Chondrocyte (in vitro differentiated cells): ENCODE data around the gene GPX2. TPM values are rescaled to one million over a fixed set of nuclear protein-coding genes. Genes with fewer than 3 reads are reported as not detected.

Experiments
- DNase-seq: peaks from one replicate; pipeline ENCODE4 v3.0.0; 2021; ENCODE audit warnings: mixed read lengths, low spot score
- H3K27ac Mint-ChIP-seq: one replicate; pipeline ENCODE4 v1.8.0; 2021; ENCODE audit warnings: mild to moderate bottlenecking, moderate library complexity, mixed read lengths; ENCODE audit not compliant: unreplicated experiment
- H3K27me3 Mint-ChIP-seq: 2 replicates; pipeline ENCODE4 v1.8.0; 2021; ENCODE audit warnings: low read depth, mixed read lengths
- H3K36me3 Mint-ChIP-seq: 2 replicates; pipeline ENCODE4 v1.8.0; 2021; ENCODE audit warnings: low read depth, mixed read lengths
- H3K4me1 Mint-ChIP-seq: 2 replicates; pipeline ENCODE4 v1.8.0; 2021; ENCODE audit warnings: low read depth, mild to moderate bottlenecking, mixed read lengths
- H3K4me3 Mint-ChIP-seq: one replicate; pipeline ENCODE4 v1.8.0; 2021; ENCODE audit warnings: mild to moderate bottlenecking, moderate library complexity, mixed read lengths; ENCODE audit not compliant: unreplicated experiment
- H3K9me3 Mint-ChIP-seq: 2 replicates; pipeline ENCODE4 v1.8.0; 2021; ENCODE audit warnings: low read depth, mixed read lengths
- total RNA-seq: library from RNA; stranded (reverse); gene quantifications from 3 replicates; pipeline ENCODE4 v1.2.1, GENCODE V29; 2021
- TF ChIP-seq, protein P1 (sequence below): fragments of 200-600 bp; sonication (generic); IDR thresholded peaks from 2 replicates; pipeline ENCODE4 v1.5.0; 2021; ENCODE audit warnings: antibody characterized with exemption, mild to moderate bottlenecking, moderate library complexity

The GPX2 gene
- total RNA-seq, 1 donor from 2014 or later: not detected

DNA sequence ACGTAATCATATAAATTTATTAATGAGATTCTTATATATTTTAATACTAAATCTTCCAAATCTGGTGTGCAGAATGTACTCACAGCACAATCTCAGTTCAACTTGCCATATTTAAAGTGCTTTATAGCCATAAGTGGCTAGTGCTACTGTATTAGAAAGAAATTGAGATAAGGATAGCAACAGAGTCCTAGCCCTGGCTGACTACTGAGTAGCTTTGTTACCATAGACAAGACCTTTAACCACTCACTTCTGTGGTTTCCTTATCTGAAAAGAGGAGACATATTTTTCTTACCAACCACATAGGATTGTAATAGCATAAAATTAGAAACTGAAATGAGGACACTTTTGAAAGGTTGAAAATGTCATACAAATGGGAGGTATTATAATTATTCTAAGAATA lies 30.3 kb downstream of the GPX2 start:
- Mint-ChIP-seq H3K9me3 (no peaks in the 10 kb centered on the region), H3K36me3 (peaks cover 2% of the 10 kb centered on the region), H3K27ac (peak overlapping the region; percentile 12), H3K4me3 (no peak overlapping the region), H3K27me3 (peaks cover 2% of the 10 kb centered on the region), H3K4me1 (peaks cover 33% of the 10 kb centered on the region)
- TF ChIP-seq, protein P1, sequence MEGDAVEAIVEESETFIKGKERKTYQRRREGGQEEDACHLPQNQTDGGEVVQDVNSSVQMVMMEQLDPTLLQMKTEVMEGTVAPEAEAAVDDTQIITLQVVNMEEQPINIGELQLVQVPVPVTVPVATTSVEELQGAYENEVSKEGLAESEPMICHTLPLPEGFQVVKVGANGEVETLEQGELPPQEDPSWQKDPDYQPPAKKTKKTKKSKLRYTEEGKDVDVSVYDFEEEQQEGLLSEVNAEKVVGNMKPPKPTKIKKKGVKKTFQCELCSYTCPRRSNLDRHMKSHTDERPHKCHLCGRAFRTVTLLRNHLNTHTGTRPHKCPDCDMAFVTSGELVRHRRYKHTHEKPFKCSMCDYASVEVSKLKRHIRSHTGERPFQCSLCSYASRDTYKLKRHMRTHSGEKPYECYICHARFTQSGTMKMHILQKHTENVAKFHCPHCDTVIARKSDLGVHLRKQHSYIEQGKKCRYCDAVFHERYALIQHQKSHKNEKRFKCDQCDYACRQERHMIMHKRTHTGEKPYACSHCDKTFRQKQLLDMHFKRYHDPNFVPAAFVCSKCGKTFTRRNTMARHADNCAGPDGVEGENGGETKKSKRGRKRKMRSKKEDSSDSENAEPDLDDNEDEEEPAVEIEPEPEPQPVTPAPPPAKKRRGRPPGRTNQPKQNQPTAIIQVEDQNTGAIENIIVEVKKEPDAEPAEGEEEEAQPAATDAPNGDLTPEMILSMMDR: no peak
- no peak for DNase-seq

DNA sequence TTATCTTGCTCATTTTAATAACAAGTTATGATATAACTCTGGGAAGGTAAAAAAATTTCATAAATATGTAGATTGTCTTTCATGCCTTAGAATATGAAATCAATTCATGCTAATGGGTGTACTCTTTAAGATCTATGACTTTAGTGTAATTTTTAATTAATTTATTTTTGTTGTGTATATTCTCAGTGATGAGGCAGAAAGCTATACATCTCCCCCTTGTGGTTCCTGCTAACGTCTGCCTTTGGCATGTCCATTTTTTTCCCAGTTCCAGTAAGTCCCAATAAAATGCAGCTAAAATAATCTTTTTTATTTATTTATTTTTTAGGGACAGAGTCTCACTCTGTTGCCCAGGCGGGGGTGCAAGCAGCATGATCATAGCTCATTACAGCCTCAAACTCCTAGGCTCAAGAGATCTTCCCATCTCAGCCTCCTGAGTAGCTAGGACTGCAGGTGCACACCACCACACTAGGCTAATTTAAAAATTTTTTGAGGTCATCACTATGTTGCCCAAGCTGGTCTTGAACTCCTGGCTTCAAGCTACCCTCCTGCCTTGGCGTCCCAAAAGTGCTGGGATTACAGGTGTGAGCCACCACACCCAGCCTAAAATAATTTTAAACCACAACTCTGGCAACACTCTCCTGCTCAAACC lies 31.6 kb downstream of the GPX2 start:
- H3K4me3 Mint-ChIP-seq: no peak overlapping the region
- peaks cover 2% of the 10 kb centered on the region for H3K36me3 Mint-ChIP-seq
- peaks cover 2% of the 10 kb centered on the region for H3K27me3 Mint-ChIP-seq
- H3K4me1 Mint-ChIP-seq: peaks cover 28% of the 10 kb centered on the region
- TF ChIP-seq, protein P1: peak; percentile 83
- H3K9me3 Mint-ChIP-seq: no peaks in the 10 kb centered on the region
- no peak for DNase-seq
- H3K27ac Mint-ChIP-seq: no peak overlapping the region

GRCh38 chr14:64906022-64906421 lies 36.5 kb downstream of the GPX2 start:
- TF ChIP-seq, protein P1: no peak
- Mint-ChIP-seq H3K4me1 (peaks cover 4% of the 10 kb centered on the region), H3K27ac (no peak overlapping the region)

DNA sequence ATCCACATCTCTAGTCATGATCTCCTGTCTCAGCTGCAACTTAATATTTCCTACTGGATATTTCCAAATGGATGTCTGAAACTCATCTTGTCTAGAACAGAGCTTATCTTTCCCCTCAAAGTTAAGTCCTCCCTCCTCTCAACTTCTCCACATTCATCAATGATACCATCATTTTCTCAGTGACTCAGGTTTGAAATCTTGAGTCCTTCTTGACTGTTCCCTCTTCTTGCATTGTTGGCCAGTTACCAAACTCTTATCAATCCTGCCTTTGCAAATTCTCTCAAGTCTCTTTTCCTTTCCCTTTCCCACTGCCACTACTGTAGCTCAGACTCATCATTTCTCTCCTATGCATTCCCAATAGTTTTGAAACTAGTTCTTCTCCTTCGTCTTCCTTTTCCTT lies 42.6 kb downstream of the GPX2 start:
- Mint-ChIP-seq H3K36me3 (peaks cover 3% of the 10 kb centered on the region), H3K27ac (no peak overlapping the region), H3K4me1 (peaks cover 2% of the 10 kb centered on the region), H3K4me3 (no peak overlapping the region), H3K9me3 (no peaks in the 10 kb centered on the region), H3K27me3 (peaks cover 11% of the 10 kb centered on the region)
- TF ChIP-seq, protein P1: no peak
- DNase-seq: no peak

More at GRCh38 chr14:64906022-64906421, 36.5 kb downstream of the GPX2 start:
- Mint-ChIP-seq H3K36me3 (peaks cover 3% of the 10 kb centered on the region), H3K27me3 (peaks cover 2% of the 10 kb centered on the region), H3K9me3 (no peaks in the 10 kb centered on the region), H3K4me3 (no peak overlapping the region)
- DNase-seq: no peak

DNA sequence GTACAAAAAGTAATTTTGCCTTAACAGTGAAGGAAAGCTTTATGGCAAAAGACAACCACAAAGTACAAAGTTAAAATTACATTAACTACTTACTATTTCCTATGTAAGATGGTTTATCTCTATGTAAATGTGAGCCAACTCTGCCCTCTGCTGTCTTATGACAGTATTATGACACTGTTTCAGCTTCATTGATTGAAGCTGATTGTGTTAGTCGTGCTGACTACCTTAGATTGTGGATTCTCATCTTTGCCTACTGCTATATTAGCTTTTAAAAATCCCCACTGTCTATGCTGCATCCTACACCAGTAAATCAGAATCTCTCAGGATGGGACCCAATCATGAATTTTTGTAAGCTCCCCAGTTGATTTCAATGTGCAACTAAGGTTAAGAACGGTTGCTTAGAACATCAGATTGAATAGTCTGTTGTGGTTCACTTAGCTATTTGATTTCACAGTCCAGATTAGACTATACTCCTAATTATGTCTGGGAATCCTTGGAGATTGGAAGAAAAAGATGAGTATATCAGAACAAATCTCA lies 50.6 kb downstream of the GPX2 start:
- no peak overlapping the region for H3K4me3 Mint-ChIP-seq

More for the DNA sequence above, 50.6 kb downstream of the GPX2 start:
- TF ChIP-seq, protein P1: peak; percentile 92
- DNase-seq: no peak
- Mint-ChIP-seq H3K27me3 (peaks cover 9% of the 10 kb centered on the region), H3K4me1 (peaks cover 5% of the 10 kb centered on the region), H3K27ac (no peak overlapping the region), H3K36me3 (peaks cover 3% of the 10 kb centered on the region), H3K9me3 (no peaks in the 10 kb centered on the region)
